ENCODE results near the gene CREB1. TPM values are rescaled to one million over a fixed set of nuclear protein-coding genes. Genes with fewer than 3 reads are reported as not detected.

CREB1 gene
- total and polyA plus RNA-seq, 9 of the 15 experiments (the other 6 are each of a cell fraction or from before 2014, with no cell fraction given) = 8.9 to 51.3 (median 19.5) TPM

DNA sequence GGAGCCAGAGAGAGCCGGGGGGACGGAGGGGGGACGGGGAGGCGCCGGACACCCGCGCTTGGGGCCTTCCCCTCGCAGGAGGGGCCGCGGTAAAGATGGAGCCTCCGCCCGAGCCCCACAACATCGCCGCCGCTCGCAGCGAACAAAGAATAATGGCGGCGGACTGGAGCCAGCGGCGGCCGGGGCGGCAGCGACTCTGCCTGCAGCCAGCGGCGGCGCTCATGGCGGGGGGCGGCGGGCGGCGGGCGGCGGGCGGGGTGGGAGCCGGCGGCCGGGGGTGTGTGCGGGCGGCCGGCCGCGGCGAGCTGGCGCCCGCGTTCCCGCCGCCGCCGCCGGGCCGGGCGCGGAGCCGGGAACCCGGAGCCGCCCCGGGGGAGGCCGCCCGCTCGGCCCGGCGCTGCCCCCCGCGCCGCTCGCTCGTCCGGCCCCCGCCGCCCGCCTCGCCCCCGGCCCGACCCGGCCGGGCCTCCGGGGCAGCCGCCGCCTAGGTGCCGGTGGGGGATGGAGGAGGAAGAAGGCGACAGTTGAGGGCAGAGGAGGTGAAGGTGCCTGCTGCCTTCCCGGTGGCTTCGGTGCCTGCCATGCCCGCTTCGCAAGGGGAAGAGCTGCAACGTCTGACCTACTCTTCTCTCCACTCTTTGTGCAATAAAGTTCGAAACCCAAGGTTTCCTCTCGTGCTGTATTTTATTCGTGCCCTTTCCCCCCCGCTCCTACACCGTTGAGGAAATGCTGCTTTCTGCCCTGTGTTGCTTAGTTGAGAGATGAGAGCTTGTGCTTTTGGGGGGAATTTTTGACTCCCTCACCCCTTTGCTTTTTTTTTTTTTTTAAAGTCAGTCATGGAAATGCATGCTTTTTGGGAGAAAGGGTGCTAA is 634 bp downstream of the CREB1 start:
- Histone ChIP-seq H3K36me3 (ENCODE audit: control insufficient read depth, insufficient read depth, low read length) (no peaks in the 10 kb centered on the region; the same call in 2 of the 3 replicates), H3K4me3 (peak overlapping the region; percentile 74), H3K9me3 (replicated peaks; ENCODE audit: control insufficient read depth, insufficient read depth, low read depth, low read length) (no peaks in the 10 kb centered on the region), H3K79me2 (ENCODE audit: control insufficient read depth, insufficient read depth, low read length) (peaks cover 70% of the 10 kb centered on the region), H4K20me1 (replicated peaks; ENCODE audit: control insufficient read depth, insufficient read depth, low read length) (no peaks in the 10 kb centered on the region), H3K9ac (ENCODE audit: insufficient read depth in 1 of 2, low read depth in 2 of 2, low read length in 2 of 2) (peak overlapping the region; percentile 85 to 98), H3K4me2 (ENCODE audit: insufficient read depth, low read length) (peak overlapping the region; percentile 89), H3K27me3 (ENCODE audit: control insufficient read depth in 2 of 2, insufficient read depth in 2 of 2, low read length in 2 of 2) (no peaks in the 10 kb centered on the region), H3K27ac (ENCODE audit: extremely low read depth, low read depth, low read length) (peak overlapping the region; percentile 93), H3K4me1 (replicated peaks in 1 of 2; ENCODE audit: control insufficient read depth in 2 of 2, insufficient read depth in 2 of 2, low read length in 2 of 2) (peaks cover 10 to 21% of the 10 kb centered on the region in 2 experiments; a peak in 4 of 5 replicates), H3K9me1 (ENCODE audit: control insufficient read depth, insufficient read depth, low read length) (no peaks in the 10 kb centered on the region), H2AFZ (ENCODE audit: low read depth, low read length) (peak overlapping the region; percentile 75)
- BruUV-seq (replicated peaks) = no TSS peak
- peak; percentile 32 for FAIRE-seq
- DNase-seq (ENCODE audit: extremely low read depth in 1 of 4, low spot score in 3 of 4) = peak; percentile 42 to 58 (median 54)
- WGBS (ENCODE audit: insufficient coverage, low coverage, missing lambda C conversion rate) = 0% methylated on average over 10 of the region's 93 CpGs
- CTCF ChIA-PET (ENCODE audit: low intra/inter-chr PET ratio) = no interaction called here
- no peak for ATAC-seq
- in situ Hi-C loops (cut with MboI) = no loop called here
- POLR2A ChIA-PET = interaction anchor here (0.7 to 2.2 kb wide), 10 partner anchors 9 to 765 kb away, joined by 3 to 7 read pairs (median 4); partner anchors contain the start of genes FZD5 and METTL21A
- intact Hi-C loops (cut with micrococcal nuclease) = no loop called here
- TF ChIP-seq, protein P1, sequence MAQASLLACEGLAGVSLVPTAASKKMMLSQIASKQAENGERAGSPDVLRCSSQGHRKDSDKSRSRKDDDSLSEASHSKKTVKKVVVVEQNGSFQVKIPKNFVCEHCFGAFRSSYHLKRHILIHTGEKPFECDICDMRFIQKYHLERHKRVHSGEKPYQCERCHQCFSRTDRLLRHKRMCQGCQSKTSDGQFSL (CRISPR knock-in tag; IDR thresholded peaks at IDR 0.05) = 0 out of 2 replicates have a peak, but pooled peaks have one; percentile 39
- TF ChIP-seq, protein P1 (tag; IDR thresholded peaks at IDR 0.05) = peak in 1 of 2 experiments; percentile 21; a peak in 1 of 4 replicates
- TF ChIP-seq, protein P2, sequence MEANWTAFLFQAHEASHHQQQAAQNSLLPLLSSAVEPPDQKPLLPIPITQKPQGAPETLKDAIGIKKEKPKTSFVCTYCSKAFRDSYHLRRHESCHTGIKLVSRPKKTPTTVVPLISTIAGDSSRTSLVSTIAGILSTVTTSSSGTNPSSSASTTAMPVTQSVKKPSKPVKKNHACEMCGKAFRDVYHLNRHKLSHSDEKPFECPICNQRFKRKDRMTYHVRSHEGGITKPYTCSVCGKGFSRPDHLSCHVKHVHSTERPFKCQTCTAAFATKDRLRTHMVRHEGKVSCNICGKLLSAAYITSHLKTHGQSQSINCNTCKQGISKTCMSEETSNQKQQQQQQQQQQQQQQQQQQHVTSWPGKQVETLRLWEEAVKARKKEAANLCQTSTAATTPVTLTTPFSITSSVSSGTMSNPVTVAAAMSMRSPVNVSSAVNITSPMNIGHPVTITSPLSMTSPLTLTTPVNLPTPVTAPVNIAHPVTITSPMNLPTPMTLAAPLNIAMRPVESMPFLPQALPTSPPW (CRISPR knock-in tag; IDR thresholded peaks at IDR 0.05) = peak; percentile 65
- peak in 1 of 2 experiments; percentile 39; a peak in 1 of 4 replicates for TF ChIP-seq HDAC1 (IDR thresholded peaks at IDR 0.05)
- TF ChIP-seq GATAD2A (IDR thresholded peaks at IDR 0.05) = 0 out of 2 replicates have a peak, but pooled peaks have one; percentile 32
- TF ChIP-seq ZNF133 (CRISPR knock-in tag; IDR thresholded peaks at IDR 0.05) = no peak
- TF ChIP-seq ZBTB7A (IDR thresholded peaks at IDR 0.05; ENCODE audit: borderline replicate concordance, control insufficient read depth, low read depth, low read length) = peak; percentile 51; the same call in 1 of the 2 replicates
- 0 out of 2 replicates have a peak, but pooled peaks have one; percentile 19 for TF ChIP-seq DPF2 (IDR thresholded peaks at IDR 0.05)
- peak; percentile 22 for TF ChIP-seq BRD9 (IDR thresholded peaks at IDR 0.05; ENCODE audit: low read depth, partially characterized antibody)
- peak; percentile 19 for TF ChIP-seq TBP (optimal IDR thresholded peaks at IDR 0.05; ENCODE audit: low read depth, low read length)
- no peak for TF ChIP-seq ATF7 (IDR thresholded peaks at IDR 0.05)
- TF ChIP-seq, protein P3, sequence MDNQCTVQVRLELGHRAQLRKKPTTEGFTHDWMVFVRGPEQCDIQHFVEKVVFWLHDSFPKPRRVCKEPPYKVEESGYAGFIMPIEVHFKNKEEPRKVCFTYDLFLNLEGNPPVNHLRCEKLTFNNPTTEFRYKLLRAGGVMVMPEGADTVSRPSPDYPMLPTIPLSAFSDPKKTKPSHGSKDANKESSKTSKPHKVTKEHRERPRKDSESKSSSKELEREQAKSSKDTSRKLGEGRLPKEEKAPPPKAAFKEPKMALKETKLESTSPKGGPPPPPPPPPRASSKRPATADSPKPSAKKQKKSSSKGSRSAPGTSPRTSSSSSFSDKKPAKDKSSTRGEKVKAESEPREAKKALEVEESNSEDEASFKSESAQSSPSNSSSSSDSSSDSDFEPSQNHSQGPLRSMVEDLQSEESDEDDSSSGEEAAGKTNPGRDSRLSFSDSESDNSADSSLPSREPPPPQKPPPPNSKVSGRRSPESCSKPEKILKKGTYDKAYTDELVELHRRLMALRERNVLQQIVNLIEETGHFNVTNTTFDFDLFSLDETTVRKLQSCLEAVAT (IDR thresholded peaks at IDR 0.05) = peak; percentile 64 to 75; a peak in 2 of 4 replicates
- TF ChIP-seq NONO (IDR thresholded peaks at IDR 0.05; ENCODE audit: low read depth in 2 of 2, low read length in 1 of 2) = 0 out of 4 replicates have a peak, but pooled peaks of 1 of the 2 experiments have one; percentile 16
- TF ChIP-seq, protein P4, sequence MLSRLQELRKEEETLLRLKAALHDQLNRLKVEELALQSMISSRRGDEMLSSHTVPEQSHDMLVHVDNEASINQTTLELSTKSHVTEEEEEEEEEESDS (CRISPR knock-in tag; IDR thresholded peaks at IDR 0.05) = no peak
- TF ChIP-seq YY1 (IDR thresholded peaks at IDR 0.05; ENCODE audit: borderline replicate concordance in 1 of 3, control insufficient read depth in 1 of 3, extremely low read depth in 1 of 3, insufficient read depth in 3 of 3, insufficient read length in 1 of 3, insufficient replicate concordance in 2 of 3, low read depth in 1 of 3, low read length in 2 of 3) = peak in 2 of 3 experiments; percentile 82 to 90

All from K562 (cell line).